Large intestine (tissue), 3 donors: Measurements from ENCODE around the gene MAN2A1. TPM values are rescaled to one million over a fixed set of nuclear protein-coding genes. Genes with fewer than 3 reads are reported as not detected.

ENCODE experiments used
- DNase-seq, 2 donors: peaks; one replicate each; pipeline versions ENCODE4 v3.0.0 to v3.0.0-alpha.2; 2013
- H3K27ac ChIP-seq: one replicate; pipeline ENCODE4 v1.5.1; 2013; ENCODE audit warnings: low read length
- H3K27me3 ChIP-seq: 2 replicates; pipeline ENCODE4 v1.6.1; 2013; ENCODE audit warnings: low read length; ENCODE audit not compliant: control insufficient read depth, insufficient read depth
- H3K36me3 ChIP-seq: 2 replicates; pipeline ENCODE4 v1.6.1; 2013; ENCODE audit warnings: low read length; ENCODE audit not compliant: control insufficient read depth, insufficient read depth
- H3K4me1 ChIP-seq: one replicate; pipeline ENCODE4 v1.6.1; 2013; ENCODE audit warnings: low read length; ENCODE audit not compliant: control insufficient read depth, insufficient read depth
- H3K4me3 ChIP-seq: one replicate; pipeline ENCODE4 v1.5.1; 2013; ENCODE audit warnings: low read length
- H3K9me3 ChIP-seq: one replicate; pipeline ENCODE4 v1.6.1; 2013; ENCODE audit warnings: mild to moderate bottlenecking, low read depth, low read length, moderate library complexity; ENCODE audit not compliant: control insufficient read depth
- WGBS: methylation state at CpG from one replicate; pipeline ENCODE4 v1.1.5; 2013; ENCODE audit warnings: low lambda C conversion rate; ENCODE audit not compliant: insufficient coverage; 5-methylcytosine and 5-hydroxymethylcytosine counted together
- polyA plus RNA-seq: library from polyadenylated mRNA; unstranded; fragments of 120-200 nt; gene quantifications from one replicate; pipeline ENCODE4 v1.2.1, GENCODE V29; 2013

The MAN2A1 gene
- polyA plus RNA-seq, 1 donor: 100.0 TPM

- H3K36me3 ChIP-seq: no peaks in the 10 kb centered on the region
- H3K9me3 ChIP-seq: no peaks in the 10 kb centered on the region
- no peaks in the 10 kb centered on the region for H3K27me3 ChIP-seq
- H3K27ac ChIP-seq: no peak overlapping the region
- WGBS: no CpG with 5 or more reads among the region's 8 CpGs
- peaks cover 28% of the 10 kb centered on the region for H3K4me1 ChIP-seq
- no peak for DNase-seq
- H3K4me3 ChIP-seq: no peak overlapping the region
Observed at GRCh38 chr5:109899163-109899535, 209.4 kb downstream of the MAN2A1 start.

DNA sequence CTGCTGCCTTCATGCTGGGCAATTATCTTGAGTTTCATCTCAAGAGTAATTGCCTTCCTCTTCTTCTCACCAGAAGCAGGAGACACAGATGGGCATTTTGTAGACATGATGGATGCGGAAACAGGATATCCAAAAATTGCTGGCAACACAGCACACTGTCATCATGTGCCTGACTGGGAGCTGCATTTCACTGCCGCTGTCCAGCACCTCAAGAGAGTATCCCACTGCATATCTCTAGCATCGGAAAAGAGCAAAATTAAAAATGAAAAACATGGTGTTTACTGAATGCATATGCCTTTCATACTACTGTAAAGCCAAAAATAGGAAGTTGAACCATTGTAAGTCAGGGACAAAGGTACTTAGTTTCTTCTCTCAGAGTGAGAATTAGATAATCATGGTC lies 210.7 kb downstream of the MAN2A1 start:
- no peaks in the 10 kb centered on the region for H3K36me3 ChIP-seq
- H3K4me1 ChIP-seq: peaks cover 28% of the 10 kb centered on the region
- peak overlapping the region; percentile 74 for H3K27ac ChIP-seq
- no peak overlapping the region for H3K4me3 ChIP-seq
- no peaks in the 10 kb centered on the region for H3K27me3 ChIP-seq
- WGBS: no CpG with 5 or more reads among the region's 3 CpGs
- H3K9me3 ChIP-seq: no peaks in the 10 kb centered on the region
- DNase-seq: peak in 1 of 2 donors; percentile 24

GRCh38 chr5:109900911-109901627 lies 211.3 kb downstream of the MAN2A1 start:
- Histone ChIP-seq H3K27me3 (no peaks in the 10 kb centered on the region), H3K27ac (peak overlapping the region; percentile 74), H3K36me3 (no peaks in the 10 kb centered on the region), H3K9me3 (no peaks in the 10 kb centered on the region), H3K4me1 (peaks cover 28% of the 10 kb centered on the region), H3K4me3 (no peak overlapping the region)
- no CpG with 5 or more reads among the region's 3 CpGs for WGBS
- DNase-seq: peak; percentile 81 to 92

DNA sequence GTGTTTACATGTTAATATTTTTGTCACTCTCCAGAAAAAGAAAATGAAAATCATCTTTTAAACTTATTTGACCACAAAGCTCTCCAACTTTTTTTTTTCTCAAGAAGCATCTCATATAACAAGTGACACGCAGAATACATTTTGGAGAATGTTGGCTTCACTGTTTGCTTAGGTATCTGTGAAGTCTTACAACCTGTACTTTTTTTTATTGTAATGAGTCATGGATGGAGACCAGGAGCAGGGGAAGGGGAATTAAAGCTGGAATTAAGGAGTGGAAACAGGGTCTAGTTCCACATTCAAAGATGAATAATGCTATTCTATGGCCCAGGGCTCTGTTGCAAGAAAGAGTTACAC lies 211.9 kb downstream of the MAN2A1 start:
- no peak overlapping the region for H3K4me3 ChIP-seq
- no peaks in the 10 kb centered on the region for H3K36me3 ChIP-seq
- WGBS: no CpG with 5 or more reads among the region's 1 CpG
- peak overlapping the region; percentile 74 for H3K27ac ChIP-seq
- H3K4me1 ChIP-seq: peaks cover 28% of the 10 kb centered on the region
- DNase-seq: peak in 1 of 2 donors; percentile 17
- H3K27me3 ChIP-seq: no peaks in the 10 kb centered on the region
- H3K9me3 ChIP-seq: no peaks in the 10 kb centered on the region

- Histone ChIP-seq H3K27ac (no peak overlapping the region), H3K4me1 (peaks cover 28% of the 10 kb centered on the region), H3K36me3 (no peaks in the 10 kb centered on the region), H3K27me3 (no peaks in the 10 kb centered on the region), H3K9me3 (no peaks in the 10 kb centered on the region), H3K4me3 (no peak overlapping the region)
- 100% methylated on average over 1 of the region's 2 CpGs for WGBS
- DNase-seq: no peak
Observed at GRCh38 chr5:109903061-109903460, 213.3 kb downstream of the MAN2A1 start.

DNA sequence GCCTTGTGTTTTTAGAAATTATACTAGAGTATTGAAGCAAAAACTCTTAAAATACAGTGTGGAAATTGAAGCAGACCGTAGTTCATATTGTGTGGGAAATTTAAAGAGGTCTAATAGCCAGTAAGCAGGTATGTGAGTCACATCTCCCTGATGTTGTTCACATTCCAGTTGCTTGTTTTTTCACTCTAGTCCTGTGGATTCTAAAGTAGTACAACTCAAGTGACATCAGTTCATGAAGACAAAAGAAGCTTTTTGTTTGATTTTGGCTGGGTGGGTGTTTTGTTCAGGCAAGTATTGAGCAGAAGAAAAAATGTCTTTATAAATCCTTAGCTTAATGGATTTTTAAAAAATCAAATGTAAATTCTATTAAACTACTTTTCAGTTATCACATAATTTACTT lies 216.2 kb downstream of the MAN2A1 start:
- Histone ChIP-seq H3K9me3 (no peaks in the 10 kb centered on the region), H3K27me3 (no peaks in the 10 kb centered on the region), H3K36me3 (no peaks in the 10 kb centered on the region), H3K4me1 (peaks cover 15% of the 10 kb centered on the region), H3K27ac (no peak overlapping the region), H3K4me3 (no peak overlapping the region)
- no peak for DNase-seq
- WGBS: no CpG with 5 or more reads among the region's 1 CpG

DNA sequence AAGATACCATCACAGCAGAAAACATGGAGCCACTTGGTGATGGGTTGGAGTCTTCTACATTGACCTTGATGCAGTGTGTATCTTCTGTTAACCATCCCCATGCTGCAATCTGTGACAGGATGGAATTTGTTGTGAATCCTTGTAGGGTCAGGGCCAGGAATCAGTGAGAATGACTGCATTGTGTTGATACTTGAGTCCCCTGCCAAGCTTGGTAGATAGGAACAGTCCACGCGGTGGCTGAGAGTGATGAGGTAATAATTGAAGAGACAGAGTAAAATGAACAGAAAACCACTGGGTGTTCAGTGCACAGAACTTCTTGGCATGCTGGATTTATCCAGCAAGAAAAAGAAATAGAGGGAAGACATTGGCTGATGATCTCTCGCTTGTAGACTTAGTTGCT lies 217.5 kb downstream of the MAN2A1 start:
- no peaks in the 10 kb centered on the region for H3K27me3 ChIP-seq
- no CpG with 5 or more reads among the region's 3 CpGs for WGBS

GRCh38 chr5:109907731-109908130 lies 218.0 kb downstream of the MAN2A1 start:
- no peaks in the 10 kb centered on the region for H3K36me3 ChIP-seq
- no peaks in the 10 kb centered on the region for H3K9me3 ChIP-seq
- WGBS: no CpG with 5 or more reads among the region's 2 CpGs
- H3K27ac ChIP-seq: no peak overlapping the region
- H3K4me1 ChIP-seq: peaks cover under 1% of the 10 kb centered on the region
- no peak for DNase-seq
- H3K4me3 ChIP-seq: no peak overlapping the region
- H3K27me3 ChIP-seq: no peaks in the 10 kb centered on the region

More for the DNA sequence above, 217.5 kb downstream of the MAN2A1 start:
- Histone ChIP-seq H3K27ac (no peak overlapping the region), H3K4me3 (no peak overlapping the region), H3K9me3 (no peaks in the 10 kb centered on the region), H3K4me1 (peaks cover 6% of the 10 kb centered on the region), H3K36me3 (no peaks in the 10 kb centered on the region)
- no peak for DNase-seq

DNA sequence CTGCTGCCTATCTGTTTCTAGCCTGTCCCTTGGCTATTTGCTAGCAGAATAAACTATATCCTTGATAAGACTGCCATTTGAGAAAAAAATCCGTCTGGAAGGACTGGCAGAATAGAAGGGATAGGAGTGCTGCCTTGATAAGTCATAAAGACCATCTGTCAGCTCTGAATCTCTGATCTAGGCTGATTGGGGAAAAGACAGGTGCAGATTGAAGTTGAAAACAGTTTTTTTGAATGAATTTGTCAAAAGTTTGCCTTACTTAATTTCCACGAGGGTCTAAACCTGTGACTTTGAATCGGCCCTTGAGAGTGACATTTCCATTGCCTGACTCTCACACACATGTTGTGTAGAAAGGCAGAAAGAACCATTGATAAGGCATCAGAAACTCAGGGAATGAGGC lies 218.6 kb downstream of the MAN2A1 start:
- H3K27ac ChIP-seq: no peak overlapping the region
- H3K9me3 ChIP-seq: no peaks in the 10 kb centered on the region
- no peak overlapping the region for H3K4me3 ChIP-seq
- no peak for DNase-seq
- H3K27me3 ChIP-seq: no peaks in the 10 kb centered on the region
- H3K4me1 ChIP-seq: no peaks in the 10 kb centered on the region
- H3K36me3 ChIP-seq: no peaks in the 10 kb centered on the region
- no CpG with 5 or more reads among the region's 3 CpGs for WGBS

GRCh38 chr5:109910874-109911273 lies 221.1 kb downstream of the MAN2A1 start:
- WGBS: no CpG with 5 or more reads among the region's 5 CpGs
- Histone ChIP-seq H3K4me3 (no peak overlapping the region), H3K27me3 (no peaks in the 10 kb centered on the region), H3K36me3 (no peaks in the 10 kb centered on the region), H3K9me3 (no peaks in the 10 kb centered on the region), H3K4me1 (no peaks in the 10 kb centered on the region), H3K27ac (no peak overlapping the region)
- DNase-seq: no peak

DNA sequence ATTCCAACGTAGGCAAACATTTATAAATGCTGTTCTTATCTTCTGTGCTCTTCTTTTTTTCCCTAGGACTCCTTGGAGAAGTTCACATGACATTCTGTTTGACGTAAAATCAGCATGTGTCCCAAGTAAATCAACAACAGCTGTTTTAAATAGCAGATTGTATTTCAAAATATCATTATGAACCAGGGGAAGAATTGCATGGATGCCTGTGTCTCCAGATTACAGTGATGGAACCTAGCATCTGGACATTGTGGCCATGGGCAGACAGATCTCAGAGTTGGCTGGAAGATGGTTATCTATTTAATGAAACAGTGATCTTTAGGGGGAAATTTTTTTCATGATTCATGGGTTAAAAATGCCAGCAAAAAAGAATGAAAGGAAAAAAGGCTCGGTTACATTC lies 222.0 kb downstream of the MAN2A1 start:
- WGBS: no CpG with 5 or more reads among the region's 3 CpGs

More for the DNA sequence above, 222.0 kb downstream of the MAN2A1 start:
- Histone ChIP-seq H3K4me3 (no peak overlapping the region), H3K4me1 (no peaks in the 10 kb centered on the region), H3K9me3 (no peaks in the 10 kb centered on the region), H3K36me3 (no peaks in the 10 kb centered on the region), H3K27ac (no peak overlapping the region), H3K27me3 (no peaks in the 10 kb centered on the region)
- no peak for DNase-seq
